PC-9 (cell line): ENCODE results near the gene IL4R.

Experiments used
- EZH2 ChIP-seq: fragments of 200-600 bp; sonication (generic); IDR thresholded peaks from 2 replicates; pipeline ENCODE4 v1.8.0; 2017; ENCODE audit warnings: antibody characterized with exemption, low read depth
- TF ChIP-seq, protein P1 (sequence below): fragments of 200-600 bp; sonication (generic); conservative IDR thresholded peaks from 2 replicates; pipeline ENCODE4 v1.6.1; 2017; ENCODE audit warnings: mixed run types, antibody characterized with exemption, mild to moderate bottlenecking, moderate library complexity

DNA sequence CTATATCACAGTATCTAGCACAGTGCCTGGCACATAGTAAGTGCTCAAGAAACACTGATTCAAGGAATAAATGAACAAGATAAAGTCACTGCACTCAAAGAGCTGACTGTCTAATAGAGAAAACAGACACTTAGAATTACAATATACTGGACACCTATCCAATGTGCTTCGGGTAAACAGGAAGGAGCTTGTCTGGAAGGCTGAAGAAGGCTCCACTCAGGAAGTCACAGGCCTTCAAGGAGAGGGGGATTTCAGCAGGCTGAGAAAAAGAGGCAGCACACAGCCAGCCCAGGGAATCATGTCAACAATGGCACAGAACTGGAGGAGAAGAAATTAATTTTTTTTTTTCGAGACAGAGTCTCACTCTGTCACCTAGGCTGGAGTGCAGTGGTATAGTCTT lies 9.7 kb upstream of the IL4R start:
- TF ChIP-seq, protein P1, sequence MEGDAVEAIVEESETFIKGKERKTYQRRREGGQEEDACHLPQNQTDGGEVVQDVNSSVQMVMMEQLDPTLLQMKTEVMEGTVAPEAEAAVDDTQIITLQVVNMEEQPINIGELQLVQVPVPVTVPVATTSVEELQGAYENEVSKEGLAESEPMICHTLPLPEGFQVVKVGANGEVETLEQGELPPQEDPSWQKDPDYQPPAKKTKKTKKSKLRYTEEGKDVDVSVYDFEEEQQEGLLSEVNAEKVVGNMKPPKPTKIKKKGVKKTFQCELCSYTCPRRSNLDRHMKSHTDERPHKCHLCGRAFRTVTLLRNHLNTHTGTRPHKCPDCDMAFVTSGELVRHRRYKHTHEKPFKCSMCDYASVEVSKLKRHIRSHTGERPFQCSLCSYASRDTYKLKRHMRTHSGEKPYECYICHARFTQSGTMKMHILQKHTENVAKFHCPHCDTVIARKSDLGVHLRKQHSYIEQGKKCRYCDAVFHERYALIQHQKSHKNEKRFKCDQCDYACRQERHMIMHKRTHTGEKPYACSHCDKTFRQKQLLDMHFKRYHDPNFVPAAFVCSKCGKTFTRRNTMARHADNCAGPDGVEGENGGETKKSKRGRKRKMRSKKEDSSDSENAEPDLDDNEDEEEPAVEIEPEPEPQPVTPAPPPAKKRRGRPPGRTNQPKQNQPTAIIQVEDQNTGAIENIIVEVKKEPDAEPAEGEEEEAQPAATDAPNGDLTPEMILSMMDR: no peak
- no peak for TF ChIP-seq EZH2
